SJSA1 (cell line): Measurements from ENCODE around the gene SLAMF1. TPM values are rescaled to one million over a fixed set of nuclear protein-coding genes. Genes with fewer than 3 reads are reported as not detected.
"Not testable (repeated sequence)": the region's sequence is repeated elsewhere in the genome, so short reads cannot be mapped to it uniquely, and the experiment has no call there.

ENCODE experiments used
- DNase-seq, 2 experiments: peaks; one replicate each; pipeline ENCODE4 v3.0.0-alpha.2; 2015 to 2020; ENCODE audit warnings: low spot score in 2 of 2, low read depth in 1 of 2
- H3K27ac ChIP-seq: fragments of 250-450 bp; sonication (Bioruptor Pico); 2 replicates; pipeline ENCODE4 v1.5.1; 2020; ENCODE audit warnings: mild to moderate bottlenecking, moderate library complexity
- H3K27me3 ChIP-seq: fragments of 250-450 bp; sonication (Bioruptor Pico); replicated peaks from 2 replicates; pipeline ENCODE4 v1.5.1; 2020; ENCODE audit warnings: mild to moderate bottlenecking, moderate library complexity
- H3K36me3 ChIP-seq: fragments of 250-450 bp; sonication (Bioruptor Pico); 2 replicates; pipeline ENCODE4 v1.5.1; 2020; ENCODE audit warnings: mild to moderate bottlenecking
- H3K4me1 ChIP-seq: fragments of 250-450 bp; sonication (Bioruptor Pico); replicated peaks from 2 replicates; pipeline ENCODE4 v1.6.1; 2021; ENCODE audit warnings: mild to moderate bottlenecking
- H3K4me3 ChIP-seq: fragments of 250-450 bp; sonication (Bioruptor Pico); 2 replicates; pipeline ENCODE4 v1.5.1; 2020; ENCODE audit warnings: mild to moderate bottlenecking
- H3K9me3 ChIP-seq: fragments of 250-450 bp; sonication (Bioruptor Pico); replicated peaks from 2 replicates; pipeline ENCODE4 v1.5.1; 2020; ENCODE audit warnings: mild to moderate bottlenecking
- total RNA-seq: library from RNA; depleted of rRNA; stranded (reverse); fragments of >200 nt; shearing (Covaris generic); gene quantifications from 2 replicates; pipeline ENCODE4 v1.2.3, GENCODE V29; 2014; rRNA removed

SLAMF1 gene
- total RNA-seq, 1 experiment from 2014 or later, result not detected

- not testable (repeated sequence) for H3K4me3 ChIP-seq, H3K27me3 ChIP-seq, DNase-seq, H3K9me3 ChIP-seq, H3K4me1 ChIP-seq, H3K36me3 ChIP-seq, H3K27ac ChIP-seq
Measured at GRCh38 chr1:160559437-160559836, 87.4 kb downstream of the SLAMF1 start.

DNA sequence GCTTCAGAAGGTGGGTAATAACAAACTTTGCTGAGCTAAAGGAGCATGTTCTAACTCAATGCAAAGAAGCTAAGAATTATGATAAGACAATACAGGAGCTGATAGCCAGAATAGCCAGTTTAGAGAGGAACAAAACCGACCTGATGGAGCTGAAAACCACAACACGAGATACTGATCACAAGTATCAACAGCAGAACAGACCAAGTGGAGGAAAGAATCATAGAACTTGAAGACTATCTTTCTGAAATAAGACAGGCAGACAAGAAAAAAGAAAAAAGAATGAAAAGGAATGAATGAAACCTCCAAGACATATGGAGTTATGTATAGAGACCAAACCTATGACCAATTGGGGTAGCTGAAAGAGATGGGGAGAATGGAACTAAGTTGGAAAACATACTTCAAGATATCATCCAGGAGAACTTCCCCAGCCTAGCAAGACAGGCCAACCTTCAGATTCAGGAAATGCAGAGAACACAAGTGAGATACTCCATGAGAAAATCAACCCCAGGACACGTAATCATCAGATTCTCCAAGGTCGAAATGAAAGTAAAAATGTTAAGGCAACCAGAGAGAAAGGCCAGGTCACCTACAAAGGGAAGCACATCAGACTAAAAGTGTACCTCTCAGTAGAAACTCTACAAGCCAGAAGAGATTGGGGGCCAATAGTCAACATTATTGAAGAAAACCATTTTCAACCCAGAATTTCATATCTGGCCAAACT is 88.0 kb downstream of the SLAMF1 start:
- Histone ChIP-seq H3K27me3 (no peaks in the 10 kb centered on the region), H3K4me1 (no peaks in the 10 kb centered on the region), H3K4me3 (no peak overlapping the region), H3K27ac (no peak overlapping the region), H3K36me3 (no peaks in the 10 kb centered on the region), H3K9me3 (no peaks in the 10 kb centered on the region)
- DNase-seq, result no peak

Other genes starting within 250 kb of the SLAMF1 start
- gene VANGL2, start 246.5 kb downstream of the SLAMF1 start, total RNA-seq, result 2.2 and 2.3 TPM in 2 replicates
- not detected in 2 replicates for gene SLAMF6, start 123.8 kb downstream of the SLAMF1 start, total RNA-seq
- gene CD84, start 67.5 kb downstream of the SLAMF1 start, total RNA-seq, result not detected in 2 replicates
- not detected in 2 replicates for gene CD48, start 64.8 kb upstream of the SLAMF1 start, total RNA-seq
- gene SLAMF7, start 92.2 kb upstream of the SLAMF1 start, total RNA-seq, result not detected in 2 replicates
- not detected in 2 replicates for gene LY9, start 149.1 kb upstream of the SLAMF1 start, total RNA-seq
- not detected in 2 replicates for gene CD244, start 215.8 kb upstream of the SLAMF1 start, total RNA-seq
- not detected in 2 replicates for gene ITLN1, start 238.1 kb upstream of the SLAMF1 start, total RNA-seq